ENCODE data around the gene KRTAP10-10. TPM values are rescaled to one million over a fixed set of nuclear protein-coding genes. Genes with fewer than 3 reads are reported as not detected.
"Not testable (repeated sequence)": the region's sequence is repeated elsewhere in the genome, so short reads cannot be mapped to it uniquely, and the experiment has no call there.

KRTAP10-10 gene
- total RNA-seq, 2 donors from 2014 or later = not detected

DNA sequence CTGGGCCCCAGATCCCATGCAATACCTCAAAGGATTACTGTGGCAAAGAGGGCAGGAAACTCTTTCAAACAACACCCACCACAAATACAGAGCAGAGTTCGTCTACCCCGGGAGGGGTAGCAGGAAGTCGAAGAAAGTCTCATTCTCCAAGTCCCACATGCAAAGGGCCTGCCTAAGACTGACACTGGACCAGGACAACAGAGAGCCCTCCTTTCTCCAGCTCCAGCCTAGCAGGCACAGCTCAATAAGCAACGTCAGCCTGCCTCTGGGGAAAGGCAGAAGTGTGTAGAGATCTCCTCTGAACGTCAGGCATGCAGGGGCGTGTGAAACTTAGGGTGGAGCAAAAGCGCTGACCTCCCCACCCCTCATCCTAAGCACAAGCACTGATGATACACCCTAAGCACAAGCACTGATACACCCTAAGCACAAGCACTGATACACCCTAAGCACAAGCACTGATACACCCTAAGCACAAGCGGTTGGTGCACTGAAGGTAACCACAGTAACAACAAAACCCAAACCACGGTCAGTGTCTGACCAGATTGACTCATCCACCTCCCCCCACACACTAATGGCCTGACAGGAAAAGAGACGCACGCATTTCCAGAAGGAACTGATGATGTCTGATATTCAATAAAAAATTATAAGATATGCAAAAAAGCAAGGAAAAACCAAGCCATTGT is 21.9 kb downstream of the KRTAP10-10 start:
- 86 to 93% methylated on average over 7 to 9 of the region's 11 CpGs for WGBS, 2 experiments (ENCODE audit: insufficient coverage in 1 of 2, insufficient read length in 1 of 2)
- peaks cover 10% of the 10 kb centered on the region for H3K4me1 Mint-ChIP-seq
- Histone ChIP-seq H3K9ac (ENCODE audit: extremely low read depth, low read length, poor library complexity, severe bottlenecking) (no peak overlapping the region), H3K27me3 (ENCODE audit: control insufficient read depth, insufficient read depth, low read length, poor library complexity, severe bottlenecking) (no peaks in the 10 kb centered on the region), H3K9me3 (ENCODE audit: control insufficient read depth, low read length) (peaks cover 6% of the 10 kb centered on the region), H3K36me3 (ENCODE audit: control insufficient read depth, insufficient read depth, low read length) (no peaks in the 10 kb centered on the region), H3K4me1 (ENCODE audit: control insufficient read depth, insufficient read depth, low read length) (no peaks in the 10 kb centered on the region), H3K4me3 (ENCODE audit: low read length) (no peak overlapping the region), H3K27ac (ENCODE audit: low read depth, low read length) (no peak overlapping the region)
- TF ChIP-seq, protein P1, sequence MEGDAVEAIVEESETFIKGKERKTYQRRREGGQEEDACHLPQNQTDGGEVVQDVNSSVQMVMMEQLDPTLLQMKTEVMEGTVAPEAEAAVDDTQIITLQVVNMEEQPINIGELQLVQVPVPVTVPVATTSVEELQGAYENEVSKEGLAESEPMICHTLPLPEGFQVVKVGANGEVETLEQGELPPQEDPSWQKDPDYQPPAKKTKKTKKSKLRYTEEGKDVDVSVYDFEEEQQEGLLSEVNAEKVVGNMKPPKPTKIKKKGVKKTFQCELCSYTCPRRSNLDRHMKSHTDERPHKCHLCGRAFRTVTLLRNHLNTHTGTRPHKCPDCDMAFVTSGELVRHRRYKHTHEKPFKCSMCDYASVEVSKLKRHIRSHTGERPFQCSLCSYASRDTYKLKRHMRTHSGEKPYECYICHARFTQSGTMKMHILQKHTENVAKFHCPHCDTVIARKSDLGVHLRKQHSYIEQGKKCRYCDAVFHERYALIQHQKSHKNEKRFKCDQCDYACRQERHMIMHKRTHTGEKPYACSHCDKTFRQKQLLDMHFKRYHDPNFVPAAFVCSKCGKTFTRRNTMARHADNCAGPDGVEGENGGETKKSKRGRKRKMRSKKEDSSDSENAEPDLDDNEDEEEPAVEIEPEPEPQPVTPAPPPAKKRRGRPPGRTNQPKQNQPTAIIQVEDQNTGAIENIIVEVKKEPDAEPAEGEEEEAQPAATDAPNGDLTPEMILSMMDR (conservative IDR thresholded peaks at IDR 0.05) = no peak
- no peaks in the 10 kb centered on the region for H3K36me3 Mint-ChIP-seq (ENCODE audit: low read depth)
- no peak for DNase-seq
- no peaks in the 10 kb centered on the region for H3K27me3 Mint-ChIP-seq (ENCODE audit: insufficient read depth)
- no peak overlapping the region for H3K4me3 Mint-ChIP-seq
- no peak overlapping the region for H3K27ac Mint-ChIP-seq
- H3K9me3 Mint-ChIP-seq = peaks cover 13% of the 10 kb centered on the region

DNA sequence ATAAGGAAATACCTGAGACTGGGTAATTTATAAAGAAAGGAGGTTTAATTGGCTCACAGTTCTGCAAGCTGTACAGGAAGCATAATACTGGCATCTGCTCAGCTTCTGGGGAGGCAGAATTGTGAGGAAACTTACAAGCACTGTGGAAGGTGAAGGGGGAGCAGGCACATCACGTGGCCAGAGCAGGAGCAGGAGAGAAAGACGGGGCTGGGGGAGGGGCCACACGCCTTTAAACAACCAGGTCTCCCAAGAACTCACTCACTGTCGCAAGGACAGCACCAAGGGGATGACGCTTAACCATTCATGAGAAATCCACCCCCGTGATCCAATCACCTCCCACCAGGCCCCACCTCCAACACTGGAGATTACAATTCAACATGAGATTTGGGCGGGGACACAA is 24.4 kb downstream of the KRTAP10-10 start:
- not testable (repeated sequence) for H3K4me3 ChIP-seq (ENCODE audit: low read length); H3K9me3 ChIP-seq (ENCODE audit: control insufficient read depth, low read length); H3K27me3 ChIP-seq (ENCODE audit: control insufficient read depth, insufficient read depth, low read length, poor library complexity, severe bottlenecking); H3K9ac ChIP-seq (ENCODE audit: extremely low read depth, low read length, poor library complexity, severe bottlenecking); H3K36me3 ChIP-seq (ENCODE audit: control insufficient read depth, insufficient read depth, low read length); H3K36me3 Mint-ChIP-seq (ENCODE audit: low read depth); H3K4me1 ChIP-seq (ENCODE audit: control insufficient read depth, insufficient read depth, low read length); H3K27me3 Mint-ChIP-seq (ENCODE audit: insufficient read depth); H3K27ac Mint-ChIP-seq; H3K4me3 Mint-ChIP-seq; H3K27ac ChIP-seq (ENCODE audit: low read depth, low read length); DNase-seq
- 44 to 65% methylated on average over 2 to 6 of the region's 7 CpGs for WGBS, 2 experiments (ENCODE audit: insufficient coverage in 1 of 2, insufficient read length in 1 of 2)
- peaks cover 12% of the 10 kb centered on the region for H3K9me3 Mint-ChIP-seq
- peaks cover 10% of the 10 kb centered on the region for H3K4me1 Mint-ChIP-seq

DNA sequence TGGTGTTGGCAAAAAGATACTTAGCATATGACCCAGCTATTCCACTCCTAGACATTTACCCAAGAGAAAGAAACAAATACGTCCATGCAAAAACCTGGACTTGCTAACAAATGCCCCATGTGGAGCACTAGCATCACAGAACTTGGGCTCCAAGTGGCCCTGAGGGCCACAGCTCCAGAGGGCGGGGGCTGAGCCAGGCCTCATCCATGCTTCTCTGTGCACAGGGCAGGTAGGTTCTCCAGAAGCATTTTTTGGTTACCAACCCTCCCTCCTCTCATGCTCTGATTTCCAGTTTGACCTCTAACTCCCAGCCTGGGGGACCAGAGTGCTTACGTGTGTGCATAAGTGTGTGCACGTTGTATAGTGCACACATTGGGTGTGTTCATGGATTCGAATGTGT is 27.5 kb downstream of the KRTAP10-10 start:
- no peak overlapping the region for H3K9ac ChIP-seq (ENCODE audit: extremely low read depth, low read length, poor library complexity, severe bottlenecking)
- WGBS, 2 experiments (ENCODE audit: insufficient coverage in 1 of 2, insufficient read length in 1 of 2) = 87 to 92% methylated on average over 1 to 5 of the region's 5 CpGs
- Mint-ChIP-seq H3K36me3 (ENCODE audit: low read depth) (no peaks in the 10 kb centered on the region), H3K4me3 (no peak overlapping the region), H3K27ac (no peak overlapping the region), H3K9me3 (peaks cover 26% of the 10 kb centered on the region), H3K4me1 (peaks cover 4% of the 10 kb centered on the region), H3K27me3 (ENCODE audit: insufficient read depth) (peaks cover 6% of the 10 kb centered on the region)
- no peaks in the 10 kb centered on the region for H3K4me1 ChIP-seq (ENCODE audit: control insufficient read depth, insufficient read depth, low read length)
- no peak overlapping the region for H3K27ac ChIP-seq (ENCODE audit: low read depth, low read length)
- peaks cover 8% of the 10 kb centered on the region for H3K9me3 ChIP-seq (ENCODE audit: control insufficient read depth, low read length)
- no peaks in the 10 kb centered on the region for H3K36me3 ChIP-seq (ENCODE audit: control insufficient read depth, insufficient read depth, low read length)
- H3K4me3 ChIP-seq (ENCODE audit: low read length) = no peak overlapping the region
- TF ChIP-seq, protein P1 (conservative IDR thresholded peaks at IDR 0.05) = no peak
- H3K27me3 ChIP-seq (ENCODE audit: control insufficient read depth, insufficient read depth, low read length, poor library complexity, severe bottlenecking) = no peaks in the 10 kb centered on the region
- DNase-seq = no peak

Measured in endodermal cell (in vitro differentiated cells).